Testis (tissue), 5 donors: ENCODE data around the gene PCYT2. TPM values are rescaled to one million over a fixed set of nuclear protein-coding genes. Genes with fewer than 3 reads are reported as not detected.

Experiments
- DNase-seq: peaks from one replicate; pipeline ENCODE4 v3.0.0-alpha.2; 2019
- H3K27ac ChIP-seq, 2 donors: fragments of 200-600 bp; sonication (generic); one replicate each; pipeline ENCODE4 v1.5.1; 2019
- H3K27me3 ChIP-seq: fragments of 200-600 bp; sonication (generic); one replicate; pipeline ENCODE4 v1.5.1; 2019
- H3K36me3 ChIP-seq: fragments of 200-600 bp; sonication (generic); one replicate; pipeline ENCODE4 v1.5.1; 2017; ENCODE audit warnings: low read depth; ENCODE audit errors: missing control alignments
- H3K4me1 ChIP-seq: fragments of 200-600 bp; sonication (generic); one replicate; pipeline ENCODE4 v1.5.1; 2019
- H3K4me3 ChIP-seq, 2 donors: fragments of 200-600 bp; sonication (generic); one replicate each; pipeline ENCODE4 v1.5.1; 2017 to 2019
- H3K9me3 ChIP-seq: fragments of 200-600 bp; sonication (generic); one replicate; pipeline ENCODE4 v1.5.1; 2017
- CTCF ChIP-seq, 3 experiments: fragments of 450-650 bp in 2 of 3; fragments of 200-600 bp in 1 of 3; sonication (generic) in 1 of 3; IDR thresholded peaks; one replicate each; pipeline ENCODE4 v1.5.1; 2016 to 2019; ENCODE audit warnings: antibody characterized with exemption in 3 of 3, mild to moderate bottlenecking in 2 of 3, moderate library complexity in 1 of 3
- POLR2A ChIP-seq: fragments of 450-650 bp; IDR thresholded peaks from one replicate; pipeline ENCODE4 v1.6.1; 2017; ENCODE audit warnings: antibody characterized with exemption, mild to moderate bottlenecking, moderate library complexity
- whole genome bisulfite sequencing, 2 donors: methylation state at CpG; one replicate each; pipeline ENCODE4 v1.1.5; 2018; 5-methylcytosine and 5-hydroxymethylcytosine counted together
- intact Hi-C: fragments of 100-400 bp; cut with DNase I; formaldehyde crosslinking; loops from one replicate; pipeline ENCODE4 v1.15.1; 2023; ENCODE audit warnings: low total_unique reads
- long read RNA-seq, 2 donors: transcript quantifications; one replicate each; lab custom pipeline, GENCODE V29; 2026
- polyA plus RNA-seq: library from polyadenylated mRNA; stranded (reverse); fragments of 350-450 nt; fragmentation: Illumina TruSeq; extraction: RNeasy Lipid Tissue Mini Kit (QIAGEN cat#74804); gene quantifications from one replicate; pipeline ENCODE4 v1.2.3, GENCODE V29; 2014; ENCODE audit warnings: low read depth, low replicate concordance; ENCODE audit not compliant: insufficient read depth
- total RNA-seq, 2 donors: library from RNA; depleted of rRNA; stranded (reverse); fragments of >200 nt; gene quantifications; one replicate each; pipeline ENCODE4 v1.2.3, GENCODE V29; 2016

PCYT2 gene
- total RNA-seq (100 to 1,000 TPM; 171 to 438 TPM), polyA plus RNA-seq (488 TPM)
- long read RNA-seq, donor 1, full-length matches to known transcripts: 15 of 15 reads
- long read RNA-seq, donor 1, partial matches to known transcripts: 0 of 15 reads
- long read RNA-seq, donor 1, other reads (novel, unspliced or antisense): 0 of 15 reads
- long read RNA-seq, donor 2, full-length matches to known transcripts: 18 of 18 reads
- long read RNA-seq, donor 2, partial matches to known transcripts: 0 of 18 reads
- long read RNA-seq, donor 2, other reads (novel, unspliced or antisense): 0 of 18 reads

GRCh38 chr17:81911277-81911961 lies at the start of gene PCYT2:
Gene PCYT2, minus strand, starts transcription at chr17:81911399. Its CDS starts 44 bp downstream, at chr17:81911355.
- intact Hi-C loops: no loop called here
- WGBS, 2 donors: 5 to 10% methylated on average over 16 to 50 of the region's 84 CpGs
- Histone ChIP-seq H3K27ac (peak within 1 kb of the TSS; percentile 11 to 50), H3K4me1 (peaks cover 11% of the 10 kb centered on the region), H3K36me3 (no peaks in the 10 kb centered on the region), H3K9me3 (no peaks in the 10 kb centered on the region), H3K4me3 (peak within 1 kb of the TSS; percentile 68 to 76), H3K27me3 (no peaks in the 10 kb centered on the region)
- DNase-seq: peak; percentile 94
- no peak for TF ChIP-seq POLR2A
- TF ChIP-seq CTCF (IDR thresholded peaks at IDR 0.05): no peak

GRCh38 chr17:81960130-81960958 lies 49.1 kb upstream of the PCYT2 start:
- Histone ChIP-seq H3K36me3 (no peaks in the 10 kb centered on the region), H3K4me1 (no peaks in the 10 kb centered on the region), H3K4me3 (peak overlapping the region; percentile 24 to 27), H3K27me3 (no peaks in the 10 kb centered on the region), H3K9me3 (no peaks in the 10 kb centered on the region), H3K27ac (no peak overlapping the region)
- TF ChIP-seq CTCF (IDR thresholded peaks at IDR 0.05) (no peak), POLR2A (no peak)
- intact Hi-C loops: loop anchor here (5.0 kb wide), 1 partner anchor 62 kb away; the partner anchor contains the start of genes CENPX and LRRC45
- no peak for DNase-seq
- WGBS, 2 donors: 2% methylated on average over 41 of the region's 98 CpGs; no CpG with 5 or more reads in 1 of the 2 donors

- WGBS, 2 donors: 1% methylated on average over 60 of the region's 112 CpGs; no CpG with 5 or more reads in 1 of the 2 donors
- intact Hi-C loops: loop anchor here (5.0 kb wide), 1 partner anchor 63 kb away; the partner anchor contains the start of genes CENPX and LRRC45
- no peaks in the 10 kb centered on the region for H3K9me3 ChIP-seq
- TF ChIP-seq POLR2A (no peak), CTCF (IDR thresholded peaks at IDR 0.05) (peak; percentile 60 to 87 (median 78))
- no peaks in the 10 kb centered on the region for H3K4me1 ChIP-seq
- H3K4me3 ChIP-seq: peak overlapping the region; percentile 24 to 34
- peak; percentile 63 for DNase-seq
- H3K36me3 ChIP-seq: no peaks in the 10 kb centered on the region
- no peaks in the 10 kb centered on the region for H3K27me3 ChIP-seq
- no peak overlapping the region for H3K27ac ChIP-seq
These were observed 48.3 kb upstream of the PCYT2 start for GRCh38 chr17:81959362-81960129.

GRCh38 chr17:81958633-81959342 lies 47.6 kb upstream of the PCYT2 start:
- H3K27me3 ChIP-seq: no peaks in the 10 kb centered on the region
- intact Hi-C loops: no loop called here
- no peak for DNase-seq
- H3K36me3 ChIP-seq: no peaks in the 10 kb centered on the region
- peak overlapping the region in 1 of 2 donors; percentile 34 for H3K4me3 ChIP-seq
- no peaks in the 10 kb centered on the region for H3K9me3 ChIP-seq
- no peak overlapping the region for H3K27ac ChIP-seq
- WGBS, 2 donors: 49 to 54% methylated on average over 2 to 15 of the region's 15 CpGs
- no peak for TF ChIP-seq POLR2A
- no peak for TF ChIP-seq CTCF (IDR thresholded peaks at IDR 0.05)
- H3K4me1 ChIP-seq: no peaks in the 10 kb centered on the region
